Stromal cell of bone marrow (primary cell): ENCODE measurements around the gene PAN2.
"Not testable (repeated sequence)": the region's sequence is repeated elsewhere in the genome, so short reads cannot be mapped to it uniquely, and the experiment has no call there.

ENCODE experiments used
- DNase-seq: peaks from one replicate; pipeline ENCODE4 v3.0.0-alpha.2; 2012; ENCODE audit warnings: low read depth

PAN2 gene, protein sequence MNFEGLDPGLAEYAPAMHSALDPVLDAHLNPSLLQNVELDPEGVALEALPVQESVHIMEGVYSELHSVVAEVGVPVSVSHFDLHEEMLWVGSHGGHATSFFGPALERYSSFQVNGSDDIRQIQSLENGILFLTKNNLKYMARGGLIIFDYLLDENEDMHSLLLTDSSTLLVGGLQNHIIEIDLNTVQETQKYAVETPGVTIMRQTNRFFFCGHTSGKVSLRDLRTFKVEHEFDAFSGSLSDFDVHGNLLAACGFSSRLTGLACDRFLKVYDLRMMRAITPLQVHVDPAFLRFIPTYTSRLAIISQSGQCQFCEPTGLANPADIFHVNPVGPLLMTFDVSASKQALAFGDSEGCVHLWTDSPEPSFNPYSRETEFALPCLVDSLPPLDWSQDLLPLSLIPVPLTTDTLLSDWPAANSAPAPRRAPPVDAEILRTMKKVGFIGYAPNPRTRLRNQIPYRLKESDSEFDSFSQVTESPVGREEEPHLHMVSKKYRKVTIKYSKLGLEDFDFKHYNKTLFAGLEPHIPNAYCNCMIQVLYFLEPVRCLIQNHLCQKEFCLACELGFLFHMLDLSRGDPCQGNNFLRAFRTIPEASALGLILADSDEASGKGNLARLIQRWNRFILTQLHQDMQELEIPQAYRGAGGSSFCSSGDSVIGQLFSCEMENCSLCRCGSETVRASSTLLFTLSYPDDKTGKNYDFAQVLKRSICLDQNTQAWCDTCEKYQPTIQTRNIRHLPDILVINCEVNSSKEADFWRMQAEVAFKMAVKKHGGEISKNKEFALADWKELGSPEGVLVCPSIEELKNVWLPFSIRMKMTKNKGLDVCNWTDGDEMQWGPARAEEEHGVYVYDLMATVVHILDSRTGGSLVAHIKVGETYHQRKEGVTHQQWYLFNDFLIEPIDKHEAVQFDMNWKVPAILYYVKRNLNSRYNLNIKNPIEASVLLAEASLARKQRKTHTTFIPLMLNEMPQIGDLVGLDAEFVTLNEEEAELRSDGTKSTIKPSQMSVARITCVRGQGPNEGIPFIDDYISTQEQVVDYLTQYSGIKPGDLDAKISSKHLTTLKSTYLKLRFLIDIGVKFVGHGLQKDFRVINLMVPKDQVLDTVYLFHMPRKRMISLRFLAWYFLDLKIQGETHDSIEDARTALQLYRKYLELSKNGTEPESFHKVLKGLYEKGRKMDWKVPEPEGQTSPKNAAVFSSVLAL

DNA sequence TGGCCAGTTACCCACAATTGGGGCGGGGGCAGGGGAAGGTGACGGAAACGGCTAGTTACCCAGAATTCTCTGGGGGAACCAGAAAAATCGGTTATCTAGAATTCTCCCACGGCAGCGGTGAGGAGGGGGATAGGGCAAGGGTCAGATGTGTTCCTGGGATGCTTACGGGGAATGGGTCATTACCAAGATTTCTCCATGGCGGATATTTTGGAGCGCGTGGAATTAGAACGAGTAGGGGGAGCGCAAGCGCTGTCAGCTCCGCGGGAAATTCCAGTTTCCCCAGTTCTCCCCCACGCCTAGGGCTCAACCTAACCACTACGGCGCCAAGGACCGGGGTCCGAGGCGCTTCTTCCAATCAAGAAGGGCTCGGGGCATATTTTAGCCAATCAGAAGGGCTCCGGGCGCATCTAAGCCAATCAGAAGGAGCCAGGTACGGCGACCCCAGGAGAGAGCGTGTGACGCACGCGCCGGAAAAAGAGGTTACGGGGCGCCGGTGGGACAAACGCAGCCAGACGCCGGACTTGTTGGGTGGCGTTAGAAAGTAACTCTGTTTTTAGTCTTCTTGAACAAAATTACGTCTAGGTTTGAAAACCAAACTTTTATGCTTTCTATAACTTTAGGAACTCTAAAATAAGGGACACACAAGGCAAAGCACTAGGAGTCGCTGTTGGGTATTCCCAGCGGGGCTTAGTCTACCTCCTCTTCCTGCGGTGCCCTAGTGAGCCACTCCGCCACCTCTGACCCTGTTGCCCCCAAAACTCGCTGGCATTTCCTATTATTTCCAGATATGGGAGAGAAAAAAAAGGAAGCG lies at the start of gene PAN2:
PAN2 (minus strand) TSS at position 322 of the 811 bp plus-strand sequence. CDS start 906 bp downstream, outside the sequence.
- peak; percentile 97 for DNase-seq

DNA sequence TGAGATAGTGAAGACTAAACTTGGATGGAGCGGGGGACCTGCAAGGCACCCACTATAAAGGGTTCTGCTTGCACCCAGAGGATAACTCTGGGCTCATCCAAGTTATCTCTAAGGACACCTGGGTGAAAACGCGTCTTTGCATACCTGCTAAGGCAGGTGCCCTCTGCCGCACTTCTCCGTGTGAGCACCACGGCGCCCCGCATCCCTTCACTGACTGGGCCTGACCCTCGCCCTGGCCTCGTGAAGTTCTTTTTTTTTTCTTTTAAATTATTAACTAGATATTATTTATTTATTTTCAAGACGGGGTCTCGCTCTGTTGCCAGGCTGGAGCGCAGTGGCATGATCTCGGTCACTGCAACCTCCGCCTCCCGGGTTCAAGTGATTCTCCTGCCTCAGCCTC lies 48.8 kb upstream of the PAN2 start:
- DNase-seq = no peak

DNA sequence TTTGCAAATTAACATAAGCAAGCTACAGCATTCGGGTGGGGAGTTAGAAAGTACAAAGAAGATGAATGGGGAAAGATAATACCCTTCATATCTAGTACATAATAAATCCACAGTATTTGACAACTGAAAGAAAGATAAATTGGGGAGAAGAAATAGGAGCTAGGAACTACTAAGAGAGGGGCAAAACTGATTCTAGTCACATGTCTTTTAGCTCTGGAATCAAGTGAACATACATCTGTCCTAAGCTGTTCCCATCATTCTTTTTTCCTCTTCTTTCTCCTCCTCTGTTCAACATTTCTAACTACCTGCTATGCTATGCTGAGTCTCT lies 44.2 kb upstream of the PAN2 start:
- DNase-seq = no peak

DNA sequence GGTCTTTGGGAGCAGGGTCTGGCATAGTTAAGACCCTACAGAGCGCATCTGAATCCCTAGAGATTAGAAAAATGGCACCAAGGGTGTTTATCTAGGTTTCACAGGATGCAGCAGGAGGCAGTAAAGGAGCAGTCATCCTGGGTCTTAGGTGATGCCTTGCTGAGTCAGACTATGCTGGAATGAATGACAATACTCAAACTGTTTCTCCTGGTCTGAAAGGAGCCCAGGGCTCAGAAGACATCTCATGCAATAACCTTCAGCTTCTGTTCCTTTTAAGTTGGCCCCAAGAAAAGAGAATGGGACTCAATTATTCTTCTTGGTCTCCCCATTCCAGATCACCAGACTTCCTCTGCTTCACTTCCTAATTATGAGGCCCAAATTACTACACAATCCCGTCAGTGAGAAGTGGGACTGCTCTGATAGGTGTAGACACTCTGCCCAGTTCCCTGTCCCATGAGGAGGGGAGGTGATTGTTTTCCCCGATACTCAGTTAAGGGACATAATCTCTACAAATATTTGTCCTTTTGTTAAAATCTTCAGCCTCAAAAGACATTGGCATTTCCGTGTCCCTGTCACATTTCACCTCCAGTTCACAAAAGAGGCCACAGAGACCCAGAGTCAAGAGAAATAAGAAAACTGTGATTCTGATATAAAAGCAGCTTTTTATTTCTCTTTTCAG lies 43.6 kb upstream of the PAN2 start:
- DNase-seq = no peak

DNA sequence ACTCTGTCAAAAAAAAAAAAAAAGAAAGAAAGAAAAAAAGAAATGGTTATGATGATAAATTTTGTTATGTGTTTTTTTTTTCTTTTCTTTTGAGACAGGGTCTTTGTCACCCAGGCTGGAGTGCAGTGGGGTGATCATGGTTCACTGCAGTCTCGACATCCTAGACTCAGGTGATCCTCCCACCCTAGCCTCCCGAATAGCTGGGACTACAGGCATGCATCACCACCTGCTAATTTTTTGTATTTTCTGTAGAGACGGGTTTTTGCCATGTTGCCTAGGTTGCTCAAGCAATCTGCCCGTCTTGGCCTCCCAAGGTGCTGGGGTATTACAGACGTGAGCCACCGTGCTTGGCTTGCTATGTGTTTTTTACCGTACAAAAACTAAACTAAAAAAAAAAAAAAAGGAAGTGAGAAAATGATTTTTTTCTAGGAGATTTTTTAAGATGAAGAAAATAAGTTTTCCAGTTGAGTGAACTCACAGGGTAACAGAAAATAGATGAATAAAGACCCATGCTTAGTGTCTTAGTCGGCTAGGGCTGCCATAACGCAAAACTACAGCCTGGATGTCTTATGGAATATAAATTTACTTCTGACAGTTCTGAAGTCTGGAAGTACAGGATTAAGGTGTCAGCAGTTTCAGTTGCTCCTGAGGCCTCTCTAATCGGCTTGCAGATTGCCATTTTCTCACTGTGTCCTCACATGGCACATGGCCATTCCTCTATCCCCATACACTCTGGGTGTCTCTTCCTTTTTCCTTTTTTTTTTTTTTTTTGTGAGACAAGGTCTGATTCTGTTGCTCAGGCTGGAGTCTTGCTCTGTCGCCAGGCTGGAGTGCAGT lies 42.0 kb upstream of the PAN2 start:
- no peak for DNase-seq

DNA sequence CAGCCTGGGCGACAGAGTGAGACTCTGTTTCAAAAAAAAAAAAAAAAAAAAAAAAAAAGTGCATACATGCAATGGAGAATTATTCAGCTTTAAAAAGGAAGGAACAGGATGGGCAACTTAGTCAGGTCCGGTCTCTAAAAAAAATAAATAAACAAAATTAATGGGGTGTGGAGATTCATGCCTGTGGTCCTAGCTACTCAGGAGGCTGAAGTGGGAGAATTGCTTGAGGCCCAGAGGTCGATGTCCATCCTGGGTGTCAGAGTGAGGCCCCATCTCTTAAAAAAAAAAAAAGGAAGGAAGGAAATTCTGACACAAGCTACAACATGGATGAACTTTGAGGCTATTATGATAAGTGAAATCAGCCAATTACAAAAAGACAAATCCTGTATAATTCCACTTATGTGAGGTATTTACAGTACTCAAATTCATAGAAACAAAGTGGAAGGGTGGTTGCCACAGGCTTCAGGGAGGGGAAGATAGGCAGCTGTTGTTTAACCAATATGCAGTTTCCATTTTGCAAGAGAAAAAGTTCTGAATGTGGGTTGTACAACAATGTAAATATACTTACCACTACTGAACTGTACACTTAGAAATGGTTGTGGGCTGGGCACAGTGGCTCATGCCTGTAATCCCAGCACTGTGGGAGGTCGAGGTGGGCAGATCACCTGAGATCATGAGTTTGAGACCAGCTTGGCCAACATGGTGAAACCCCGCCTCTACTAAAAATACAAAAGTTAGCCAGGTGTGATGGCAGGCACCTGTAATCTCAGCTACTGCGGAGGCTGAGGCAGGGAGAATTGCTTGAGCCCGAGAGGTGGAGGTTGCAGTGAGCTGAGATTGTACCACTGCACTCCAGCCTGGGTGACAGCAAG lies 41.2 kb upstream of the PAN2 start:
- no peak for DNase-seq

DNA sequence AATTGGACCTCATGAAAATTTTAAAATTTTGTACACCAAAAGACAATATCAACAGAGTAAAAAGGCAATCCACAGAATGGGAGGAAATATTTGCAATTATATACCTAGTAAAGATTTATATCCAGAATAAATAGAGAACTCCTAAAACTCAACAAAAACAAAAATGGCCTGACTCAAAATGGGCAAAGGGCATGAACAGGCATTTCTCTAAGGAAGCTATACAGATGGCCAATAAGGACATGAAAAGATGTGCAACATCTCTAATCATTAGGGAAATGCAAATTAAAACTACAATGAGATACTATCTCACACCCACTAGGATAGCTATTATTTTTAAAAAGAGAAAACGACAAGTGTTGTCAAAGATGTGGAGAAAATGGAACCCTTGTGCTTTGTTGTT lies 39.7 kb upstream of the PAN2 start:
- no peak for DNase-seq

DNA sequence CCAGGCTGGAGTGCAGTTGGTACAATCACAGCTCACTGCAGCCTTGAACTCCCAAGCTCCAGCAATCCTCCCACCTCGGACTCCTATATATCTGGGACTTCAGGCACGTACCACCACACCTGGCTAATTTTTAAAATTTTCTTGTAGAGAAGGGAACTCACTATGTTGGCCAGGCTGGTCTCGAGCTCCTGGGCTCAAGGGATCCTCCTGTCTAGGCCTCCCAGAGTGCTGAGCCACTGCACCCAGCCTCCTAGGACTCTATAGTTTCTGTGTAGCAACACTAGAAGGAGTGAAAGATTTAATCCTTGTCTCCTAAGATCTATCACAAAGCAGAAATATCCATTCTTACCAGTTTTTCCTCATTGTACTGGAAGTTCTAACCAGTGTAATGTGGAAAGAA lies 33.1 kb upstream of the PAN2 start:
- DNase-seq = no peak

DNA sequence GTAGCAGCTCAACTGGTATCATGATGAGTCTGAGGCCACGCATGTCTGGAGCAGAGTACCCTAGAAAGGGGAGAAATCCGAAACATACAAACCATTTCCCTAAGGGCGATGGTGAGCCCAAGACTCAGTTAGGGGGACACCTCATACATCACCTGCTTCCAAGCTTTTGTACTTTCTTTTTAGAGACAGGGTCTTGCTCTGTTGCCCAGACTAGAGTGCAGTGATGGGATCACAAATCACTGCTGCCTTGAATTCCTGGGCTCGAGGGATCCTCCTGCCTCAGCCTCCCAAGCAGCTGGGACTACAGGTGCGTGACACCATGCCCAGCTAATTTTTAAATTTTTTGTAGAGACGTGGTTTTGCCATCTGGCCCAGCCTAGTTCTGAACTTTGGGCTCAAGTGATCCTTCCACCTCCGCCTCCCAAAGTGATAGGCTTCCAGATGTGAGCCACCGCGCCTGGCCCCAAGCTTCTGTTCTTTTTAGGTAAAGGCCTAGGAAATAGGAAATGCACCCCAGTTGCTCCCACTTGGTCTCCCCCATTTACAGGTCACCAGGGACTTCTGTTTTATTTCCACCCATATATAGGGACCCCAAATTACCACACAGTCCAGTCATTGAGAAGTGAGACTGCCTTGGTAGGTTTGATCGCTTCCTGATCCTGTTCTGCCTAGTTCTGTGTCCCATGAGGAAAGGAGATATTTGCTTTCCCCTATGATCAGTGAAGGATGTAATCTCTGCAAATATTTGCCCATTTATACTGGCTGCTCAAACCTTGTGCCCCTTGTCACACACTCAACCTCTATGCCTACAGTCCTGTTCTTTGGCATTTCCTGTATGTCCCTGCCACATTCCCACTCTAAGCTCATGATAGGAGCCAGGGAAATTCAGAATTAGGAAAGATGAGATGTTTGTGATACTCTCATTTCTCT lies 28.6 kb upstream of the PAN2 start, which contains the start of gene APOF:
APOF (minus strand) TSS at position 728 of the 930 bp plus-strand sequence; CDS start at position 616, 112 bp downstream.
- no peak for DNase-seq

DNA sequence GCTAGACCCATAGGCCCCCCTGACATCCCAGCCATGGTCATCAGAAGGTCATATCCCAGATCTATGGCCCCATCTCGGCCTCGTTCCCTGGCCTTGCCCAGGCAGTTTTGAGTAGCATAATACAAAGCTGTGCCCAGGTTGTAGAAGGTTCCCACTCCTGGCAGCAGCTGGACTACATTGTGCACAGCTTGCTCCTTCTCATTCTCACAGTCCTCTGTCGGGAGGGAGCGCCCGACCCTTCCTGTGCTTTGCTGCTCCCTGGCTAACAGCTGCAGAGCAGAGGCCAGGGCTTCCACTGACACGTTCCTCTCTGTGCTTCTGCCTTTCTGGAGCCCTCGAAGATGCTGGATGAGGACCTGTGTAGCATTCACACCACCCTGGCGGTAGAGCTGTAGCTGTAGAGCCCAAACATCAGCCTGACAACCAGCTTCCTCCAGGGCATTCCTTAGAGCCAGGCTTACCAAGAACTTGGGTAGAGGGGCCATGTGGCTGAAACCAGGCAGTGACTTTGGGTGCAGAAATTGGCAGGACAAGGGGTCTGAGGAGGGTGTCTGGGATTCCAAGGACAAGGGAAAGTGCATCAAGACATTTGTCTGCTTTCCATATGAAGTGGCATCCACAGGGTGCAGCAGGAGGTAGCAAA lies 27.8 kb upstream of the PAN2 start:
- DNase-seq = no peak

DNA sequence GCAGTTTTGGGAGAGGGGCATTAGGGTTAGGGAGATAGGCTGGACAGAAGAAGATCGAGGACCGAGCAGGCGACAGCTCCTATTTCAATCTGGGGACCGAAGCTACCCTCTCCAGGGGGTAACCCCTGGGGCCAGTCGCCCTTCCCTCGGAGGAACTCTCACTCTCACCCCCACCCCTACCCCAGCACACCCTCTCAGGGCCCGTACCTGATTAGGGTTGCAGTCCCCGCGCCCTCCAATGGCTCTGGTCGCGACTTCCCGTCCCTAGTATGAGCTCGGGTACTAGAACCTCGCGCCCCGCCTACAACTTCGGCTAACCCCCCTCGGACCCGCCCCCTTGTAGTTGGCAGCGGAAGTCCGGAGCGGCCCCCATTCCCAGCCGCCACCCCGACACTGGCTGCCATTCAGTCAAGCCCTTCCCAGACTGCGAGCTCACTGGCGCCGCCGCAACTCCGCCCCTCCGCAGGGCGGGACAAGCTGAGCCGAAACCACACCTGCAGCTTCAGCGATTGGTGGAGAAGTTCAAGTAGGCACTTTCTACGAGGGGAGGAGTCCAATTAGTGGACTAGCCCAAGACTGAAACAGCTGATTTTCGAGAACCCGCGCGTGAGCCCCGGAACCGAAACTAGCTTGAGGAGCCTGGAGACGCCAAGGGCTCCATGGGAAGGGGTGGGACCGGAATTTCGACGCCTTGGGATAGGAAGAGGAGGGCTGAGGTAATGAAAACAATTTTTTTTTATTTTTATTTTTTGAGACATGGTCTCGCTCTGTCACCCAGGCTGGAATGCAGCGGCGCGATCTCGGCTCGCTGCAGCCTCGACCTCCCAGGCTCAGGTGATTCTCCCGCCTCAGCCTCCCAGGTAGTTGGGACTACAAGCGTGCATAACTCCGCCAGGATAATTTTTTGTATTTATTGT lies 26.3 kb upstream of the PAN2 start, which contains the start of gene STAT2:
STAT2 (minus strand) TSS at position 257 of the 917 bp plus-strand sequence. CDS start 3,536 bp downstream, outside the sequence.
- DNase-seq = peak; percentile 100

DNA sequence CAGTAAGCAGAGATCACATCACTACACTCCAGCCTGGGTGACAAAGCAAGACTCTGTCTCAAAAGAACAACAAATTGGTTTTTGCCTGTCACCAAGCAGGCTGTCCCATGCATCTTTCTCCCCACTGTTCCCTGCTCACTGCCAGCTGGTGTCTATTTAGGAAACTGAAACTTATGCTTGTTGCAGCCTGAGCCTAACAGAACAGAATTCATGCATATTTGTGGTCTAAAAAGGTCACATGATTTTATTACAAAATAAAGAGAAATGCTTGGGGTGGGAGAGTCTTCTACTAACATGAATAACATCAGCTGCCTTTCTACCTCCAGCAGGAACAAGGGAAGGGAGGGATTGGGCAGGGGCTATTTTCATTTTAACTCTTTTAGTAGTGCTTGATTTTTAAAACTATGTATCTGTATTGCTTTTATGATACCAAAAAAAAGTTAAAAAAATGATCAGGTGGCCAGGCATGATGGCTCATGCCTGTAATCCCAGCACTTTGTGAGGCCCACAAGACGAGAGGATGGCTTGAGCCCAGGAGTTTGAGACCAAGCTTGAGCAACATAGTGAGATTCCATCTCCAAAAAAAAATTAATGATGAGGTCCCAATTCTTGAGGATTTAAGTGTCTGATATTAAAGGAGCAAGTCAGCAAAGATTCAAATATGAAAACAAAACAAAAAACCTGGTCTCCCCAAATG lies 25.2 kb upstream of the PAN2 start:
- peak; percentile 72 for DNase-seq

DNA sequence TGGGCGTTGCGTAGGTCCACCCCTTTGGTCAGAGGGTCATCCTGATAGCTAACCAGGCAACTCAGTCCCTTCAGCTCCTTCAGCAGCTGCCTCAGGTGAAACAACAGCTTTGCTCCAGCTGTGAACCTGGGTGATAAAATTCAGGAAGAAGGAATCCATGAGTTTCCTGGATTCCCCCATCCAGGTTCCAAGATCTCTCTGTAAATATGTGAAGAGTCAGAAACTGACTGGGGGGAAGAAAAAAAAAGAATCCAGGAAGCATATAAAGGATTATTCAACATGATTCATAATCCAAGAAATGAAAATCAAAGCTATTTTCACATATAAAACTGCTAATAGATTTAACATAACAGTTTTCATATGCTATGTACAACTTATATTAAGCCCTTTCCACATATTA lies 17.5 kb upstream of the PAN2 start:
- no peak for DNase-seq

DNA sequence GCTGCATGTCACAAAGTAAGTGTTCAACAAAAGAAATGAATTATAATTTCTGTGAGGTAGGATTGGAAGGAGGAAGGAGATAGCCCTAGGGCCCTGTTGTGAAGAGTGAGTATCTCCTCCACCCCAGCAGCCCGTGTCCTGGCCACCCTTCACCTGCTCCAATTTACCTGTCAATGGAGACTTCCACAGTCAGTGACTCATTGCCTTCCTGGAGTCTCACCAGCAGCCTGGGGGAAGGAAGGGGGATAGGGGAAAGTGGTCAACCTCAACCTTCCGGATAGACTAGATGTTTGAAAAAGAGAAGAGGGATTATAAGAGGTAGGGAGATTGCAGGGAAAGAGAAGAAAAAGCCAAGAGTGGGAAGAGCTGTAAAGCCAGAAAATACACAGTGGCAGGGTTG lies 16.9 kb upstream of the PAN2 start:
- DNase-seq = no peak

DNA sequence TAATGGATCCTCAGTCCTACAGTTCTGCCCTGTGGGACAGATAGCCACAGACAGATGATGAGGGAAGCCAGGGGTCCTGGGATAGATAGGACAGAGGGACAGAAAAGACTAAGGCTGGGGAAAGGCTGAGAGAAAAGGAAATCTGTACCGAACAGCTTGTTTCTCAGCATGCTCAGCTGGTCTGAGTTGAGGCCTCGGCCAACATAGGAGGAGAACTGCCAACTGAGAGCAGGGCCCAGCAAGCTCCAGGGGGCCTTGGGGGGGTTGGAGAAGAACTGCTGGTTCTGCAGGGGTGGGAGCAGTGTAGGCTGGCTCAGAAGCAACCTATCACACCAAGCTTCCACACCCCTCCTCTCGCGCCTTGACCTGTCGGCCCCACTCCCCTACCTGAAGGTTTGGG lies 15.0 kb upstream of the PAN2 start:
- no peak for DNase-seq

DNA sequence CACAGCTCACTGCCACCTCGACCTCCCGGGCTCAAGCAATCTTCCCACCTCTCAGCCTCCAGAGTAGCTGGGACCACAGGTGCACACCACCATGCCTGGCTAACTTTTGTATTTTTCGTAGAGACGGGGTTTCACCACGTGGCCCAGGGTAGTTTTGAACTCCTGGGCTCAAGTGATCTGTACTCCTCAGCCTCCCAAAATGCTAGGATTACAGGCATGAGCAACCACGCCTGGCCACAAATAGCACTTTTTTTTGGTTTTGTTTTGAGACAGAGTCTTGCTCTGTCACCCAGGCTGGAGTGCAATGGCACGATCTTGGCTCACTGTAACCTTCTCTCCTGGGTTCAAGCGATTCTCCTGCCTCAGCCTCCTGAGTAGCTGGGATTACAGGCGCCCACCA lies 13.5 kb upstream of the PAN2 start:
- not testable (repeated sequence) for DNase-seq
